SH-SY5Y (cell line): ENCODE data around the gene BHLHE40.

ENCODE experiments used
- GATA2 ChIP-seq: IDR thresholded peaks from 2 replicates; pipeline ENCODE4 v1.6.1; 2011; ENCODE audit warnings: mild to moderate bottlenecking, low read depth, low read length
- GATA3 ChIP-seq: IDR thresholded peaks from 2 replicates; pipeline ENCODE4 v1.6.1; 2011; ENCODE audit warnings: low read depth, mild to moderate bottlenecking, low read length, moderate library complexity

- TF ChIP-seq GATA2 (no peak), GATA3 (no peak)
Observed at GRCh38 chr3:4949659-4950058, 29.6 kb upstream of the BHLHE40 start.
